HCT116 (cell line): ENCODE data around the gene GRIK4.

Experiments used
- CTCF ChIP-seq, 3 experiments: fragments of 200-600 bp in 1 of 3; sonication (generic) in 1 of 3; IDR thresholded peaks in 2 of 3; conservative IDR thresholded peaks in 1 of 3; 2 replicates each; pipeline ENCODE4 v1.5.1; 2012 to 2017; ENCODE audit warnings: low read depth in 2 of 3, low read length in 2 of 3, antibody characterized with exemption in 1 of 3, borderline replicate concordance in 1 of 3, control low read depth in 1 of 3, mild to moderate bottlenecking in 1 of 3, mixed read lengths in 1 of 3, mixed run types in 1 of 3, moderate library complexity in 1 of 3; ENCODE audit not compliant: insufficient read depth in 1 of 3
- EGR1 ChIP-seq: IDR thresholded peaks from 2 replicates; pipeline ENCODE4 v1.6.1; 2012; ENCODE audit warnings: low read depth
- ELF1 ChIP-seq: IDR thresholded peaks from 2 replicates; pipeline ENCODE4 v1.6.1; 2012; ENCODE audit warnings: low read depth, borderline replicate concordance
- EZH2phosphoT487 ChIP-seq: fragments of 200-600 bp; IDR thresholded peaks from 2 replicates; pipeline ENCODE4 v1.6.1; 2018; ENCODE audit warnings: antibody characterized with exemption, borderline replicate concordance
- POLR2A ChIP-seq: IDR thresholded peaks from 2 replicates; pipeline ENCODE4 v1.7.0; 2011; ENCODE audit warnings: borderline replicate concordance; ENCODE audit not compliant: insufficient read depth, insufficient read length; ENCODE audit errors: extremely low read depth
- POLR2AphosphoS5 ChIP-seq: IDR thresholded peaks from 2 replicates; pipeline ENCODE4 v1.6.1; 2011; ENCODE audit warnings: mild to moderate bottlenecking, low read depth, low read length, moderate library complexity
- SRF ChIP-seq: IDR thresholded peaks from 2 replicates; pipeline ENCODE4 v1.6.1; 2012; ENCODE audit warnings: low read depth
- TCF7L2 ChIP-seq: IDR thresholded peaks from 2 replicates; pipeline ENCODE4 v1.7.0; 2011; ENCODE audit warnings: borderline replicate concordance, inconsistent platforms; ENCODE audit not compliant: insufficient read depth, insufficient read length; ENCODE audit errors: extremely low read depth
- ZNF274 ChIP-seq: fragments of 200-500 bp; sonication (Bioruptor generic); IDR thresholded peaks from 2 replicates; pipeline ENCODE4 v1.6.1; 2014; ENCODE audit warnings: mild to moderate bottlenecking, low read depth, low read length, inconsistent platforms
- TF ChIP-seq, protein P1 (sequence below): IDR thresholded peaks from 2 replicates; pipeline ENCODE4 v1.6.1; 2012
- TF ChIP-seq, protein P2 (sequence below): IDR thresholded peaks from 2 replicates; pipeline ENCODE4 v1.6.1; 2012; ENCODE audit warnings: low read depth

DNA sequence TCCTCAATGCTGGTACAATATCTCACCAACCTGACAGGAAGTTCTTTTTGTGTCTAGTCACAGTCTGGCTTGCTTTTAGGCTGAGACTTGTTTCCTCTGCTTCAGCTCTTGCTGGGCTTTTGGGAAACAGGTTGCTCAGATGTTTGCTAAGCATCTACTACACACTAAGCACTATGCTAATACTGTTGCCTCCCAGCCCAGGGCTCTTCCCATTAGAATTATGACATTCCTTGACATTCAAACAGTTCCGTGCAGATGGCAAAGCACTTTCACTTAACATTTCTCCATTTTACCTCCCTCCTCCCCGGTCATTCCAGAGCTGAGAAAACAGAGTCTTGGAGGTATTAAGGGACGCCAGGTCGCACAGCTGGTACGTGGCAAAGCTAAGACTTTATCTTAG is 311.6 kb downstream of the GRIK4 start:
- TF ChIP-seq TCF7L2 (no peak), ZNF274 (no peak), POLR2A (no peak), CTCF (IDR thresholded peaks at IDR 0.05 in 2 of 3, conservative IDR thresholded peaks at IDR 0.05 in 1 of 3; ENCODE audit: borderline replicate concordance in 1 of 3, insufficient read depth in 1 of 3, low read depth in 2 of 3, low read length in 2 of 3) (no peak), EZH2phosphoT487 (no peak), ELF1 (no peak), POLR2AphosphoS5 (no peak), SRF (no peak), EGR1 (no peak)
- TF ChIP-seq, protein P1, sequence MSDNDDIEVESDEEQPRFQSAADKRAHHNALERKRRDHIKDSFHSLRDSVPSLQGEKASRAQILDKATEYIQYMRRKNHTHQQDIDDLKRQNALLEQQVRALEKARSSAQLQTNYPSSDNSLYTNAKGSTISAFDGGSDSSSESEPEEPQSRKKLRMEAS, result no peak
- TF ChIP-seq, protein P2, sequence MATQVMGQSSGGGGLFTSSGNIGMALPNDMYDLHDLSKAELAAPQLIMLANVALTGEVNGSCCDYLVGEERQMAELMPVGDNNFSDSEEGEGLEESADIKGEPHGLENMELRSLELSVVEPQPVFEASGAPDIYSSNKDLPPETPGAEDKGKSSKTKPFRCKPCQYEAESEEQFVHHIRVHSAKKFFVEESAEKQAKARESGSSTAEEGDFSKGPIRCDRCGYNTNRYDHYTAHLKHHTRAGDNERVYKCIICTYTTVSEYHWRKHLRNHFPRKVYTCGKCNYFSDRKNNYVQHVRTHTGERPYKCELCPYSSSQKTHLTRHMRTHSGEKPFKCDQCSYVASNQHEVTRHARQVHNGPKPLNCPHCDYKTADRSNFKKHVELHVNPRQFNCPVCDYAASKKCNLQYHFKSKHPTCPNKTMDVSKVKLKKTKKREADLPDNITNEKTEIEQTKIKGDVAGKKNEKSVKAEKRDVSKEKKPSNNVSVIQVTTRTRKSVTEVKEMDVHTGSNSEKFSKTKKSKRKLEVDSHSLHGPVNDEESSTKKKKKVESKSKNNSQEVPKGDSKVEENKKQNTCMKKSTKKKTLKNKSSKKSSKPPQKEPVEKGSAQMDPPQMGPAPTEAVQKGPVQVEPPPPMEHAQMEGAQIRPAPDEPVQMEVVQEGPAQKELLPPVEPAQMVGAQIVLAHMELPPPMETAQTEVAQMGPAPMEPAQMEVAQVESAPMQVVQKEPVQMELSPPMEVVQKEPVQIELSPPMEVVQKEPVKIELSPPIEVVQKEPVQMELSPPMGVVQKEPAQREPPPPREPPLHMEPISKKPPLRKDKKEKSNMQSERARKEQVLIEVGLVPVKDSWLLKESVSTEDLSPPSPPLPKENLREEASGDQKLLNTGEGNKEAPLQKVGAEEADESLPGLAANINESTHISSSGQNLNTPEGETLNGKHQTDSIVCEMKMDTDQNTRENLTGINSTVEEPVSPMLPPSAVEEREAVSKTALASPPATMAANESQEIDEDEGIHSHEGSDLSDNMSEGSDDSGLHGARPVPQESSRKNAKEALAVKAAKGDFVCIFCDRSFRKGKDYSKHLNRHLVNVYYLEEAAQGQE, result no peak
